WTC11 (cell line): ENCODE results near the gene KAZN.

Experiments used
- AR ChIP-seq: fragments of 250-450 bp; sonication (Bioruptor Pico); IDR thresholded peaks from 2 replicates; pipeline ENCODE4 v1.9.0; 2021; ENCODE audit warnings: mild to moderate bottlenecking
- CDX4 ChIP-seq: fragments of 250-450 bp; sonication (Bioruptor Pico); IDR thresholded peaks from 2 replicates; pipeline ENCODE4 v1.9.0; 2021; ENCODE audit warnings: moderate library complexity, mild to moderate bottlenecking, inconsistent platforms, borderline replicate concordance
- CTCF ChIP-seq: fragments of 200-600 bp; IDR thresholded peaks from 2 replicates; pipeline ENCODE4 v1.8.0; 2022; ENCODE audit warnings: antibody characterized with exemption
- IRF2 ChIP-seq: sonication (generic); formaldehyde crosslinking; IDR thresholded peaks from 2 replicates; pipeline ENCODE4 v1.8.0; 2022; ENCODE audit warnings: low read depth, missing genetic modification reagents, borderline replicate concordance
- JAZF1 ChIP-seq: fragments of 250-450 bp; sonication (Bioruptor Pico); IDR thresholded peaks from 2 replicates; pipeline ENCODE4 v1.9.0; 2021; ENCODE audit warnings: moderate library complexity, mild to moderate bottlenecking, inconsistent platforms
- RELA ChIP-seq: sonication (generic); formaldehyde crosslinking; IDR thresholded peaks from 2 replicates; pipeline ENCODE4 v1.8.1; 2022; ENCODE audit warnings: missing genetic modification reagents, mild to moderate bottlenecking, borderline replicate concordance
- USF1 ChIP-seq: sonication (generic); formaldehyde crosslinking; IDR thresholded peaks from 2 replicates; pipeline ENCODE4 v1.8.0; 2022; ENCODE audit warnings: mild to moderate bottlenecking, missing genetic modification reagents
- USF2 ChIP-seq: sonication (generic); formaldehyde crosslinking; IDR thresholded peaks from 2 replicates; pipeline ENCODE4 v1.8.1; 2023; ENCODE audit warnings: mild to moderate bottlenecking, missing genetic modification reagents, moderate library complexity

GRCh38 chr1:15146971-15147376 lies 548.5 kb downstream of the KAZN start:
- TF ChIP-seq USF1: no peak
- no peak for TF ChIP-seq USF2
- TF ChIP-seq JAZF1 (CRISPR knock-in tag): no peak
- no peak for TF ChIP-seq CTCF
- TF ChIP-seq RELA: no peak
- TF ChIP-seq AR: no peak
- no peak for TF ChIP-seq CDX4 (CRISPR knock-in tag)
- TF ChIP-seq IRF2 (CRISPR knock-in tag): no peak
